Measurements from ENCODE around the gene SORCS2.

DNA sequence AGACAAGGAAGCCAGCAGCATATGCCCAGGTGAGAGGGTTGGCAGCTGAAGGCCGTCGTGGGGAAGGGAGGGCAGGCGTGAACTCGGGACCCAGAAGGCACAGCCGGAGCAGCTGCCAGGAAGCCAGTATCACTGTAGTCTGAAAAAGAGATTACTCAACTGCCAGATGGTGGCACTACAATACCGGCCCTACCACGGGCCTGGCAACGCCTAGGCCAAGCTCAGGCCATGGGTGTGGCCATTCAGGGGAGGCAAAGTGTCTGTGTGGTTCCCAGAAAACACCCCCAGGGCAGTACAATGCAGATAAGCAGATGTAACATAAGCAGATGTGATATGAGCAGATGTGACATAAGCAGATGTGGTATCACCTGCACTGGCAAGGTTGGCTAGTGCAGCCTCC, 511.4 kb downstream of the SORCS2 start:
- TF ChIP-seq, protein P1, sequence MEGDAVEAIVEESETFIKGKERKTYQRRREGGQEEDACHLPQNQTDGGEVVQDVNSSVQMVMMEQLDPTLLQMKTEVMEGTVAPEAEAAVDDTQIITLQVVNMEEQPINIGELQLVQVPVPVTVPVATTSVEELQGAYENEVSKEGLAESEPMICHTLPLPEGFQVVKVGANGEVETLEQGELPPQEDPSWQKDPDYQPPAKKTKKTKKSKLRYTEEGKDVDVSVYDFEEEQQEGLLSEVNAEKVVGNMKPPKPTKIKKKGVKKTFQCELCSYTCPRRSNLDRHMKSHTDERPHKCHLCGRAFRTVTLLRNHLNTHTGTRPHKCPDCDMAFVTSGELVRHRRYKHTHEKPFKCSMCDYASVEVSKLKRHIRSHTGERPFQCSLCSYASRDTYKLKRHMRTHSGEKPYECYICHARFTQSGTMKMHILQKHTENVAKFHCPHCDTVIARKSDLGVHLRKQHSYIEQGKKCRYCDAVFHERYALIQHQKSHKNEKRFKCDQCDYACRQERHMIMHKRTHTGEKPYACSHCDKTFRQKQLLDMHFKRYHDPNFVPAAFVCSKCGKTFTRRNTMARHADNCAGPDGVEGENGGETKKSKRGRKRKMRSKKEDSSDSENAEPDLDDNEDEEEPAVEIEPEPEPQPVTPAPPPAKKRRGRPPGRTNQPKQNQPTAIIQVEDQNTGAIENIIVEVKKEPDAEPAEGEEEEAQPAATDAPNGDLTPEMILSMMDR (IDR thresholded peaks at IDR 0.05), result no peak
- no peak for TF ChIP-seq POLR2AphosphoS5 (IDR thresholded peaks at IDR 0.05)

Measured in breast epithelium (tissue), 3 donors.